MM.1S (cell line): ENCODE results near the gene FAM81A.
"Not testable (repeated sequence)": the region's sequence is repeated elsewhere in the genome, so short reads cannot be mapped to it uniquely, and the experiment has no call there.

Experiments
- DNase-seq: peaks from one replicate; pipeline ENCODE4 v3.0.0-alpha.2; 2015
- H2AFZ ChIP-seq: fragments of 300-600 bp; sonication (generic); 2 replicates; pipeline ENCODE4 v1.6.0; 2016; ENCODE audit warnings: antibody characterized with exemption, low read length
- H3F3A ChIP-seq: fragments of 300-600 bp; sonication (generic); 2 replicates; pipeline ENCODE4 v1.6.1; 2016; ENCODE audit warnings: mild to moderate bottlenecking, antibody characterized with exemption, low read length, moderate library complexity, mixed read lengths; ENCODE audit not compliant: insufficient read depth
- H3K27ac ChIP-seq: fragments of 300-600 bp; sonication (generic); 2 replicates; pipeline ENCODE4 v1.5.1; 2016; ENCODE audit warnings: mild to moderate bottlenecking, low read length
- H3K27me3 ChIP-seq: fragments of 300-600 bp; sonication (generic); replicated peaks from 2 replicates; pipeline ENCODE4 v1.6.0; 2016; ENCODE audit warnings: low read length; ENCODE audit not compliant: insufficient read depth
- H3K36me3 ChIP-seq: fragments of 300-600 bp; sonication (generic); replicated peaks from 2 replicates; pipeline ENCODE4 v1.6.1; 2016; ENCODE audit warnings: mild to moderate bottlenecking, low read length, mixed read lengths; ENCODE audit not compliant: insufficient read depth
- H3K4me1 ChIP-seq: fragments of 300-600 bp; sonication (generic); 2 replicates; pipeline ENCODE4 v1.6.1; 2016; ENCODE audit warnings: low read length, mixed read lengths
- H3K4me2 ChIP-seq: fragments of 300-600 bp; sonication (generic); 2 replicates; pipeline ENCODE4 v1.6.0; 2016; ENCODE audit warnings: low read depth, low read length
- H3K4me3 ChIP-seq: fragments of 300-600 bp; sonication (generic); 2 replicates; pipeline ENCODE4 v1.5.1; 2016; ENCODE audit warnings: low read length, mixed read lengths
- H3K79me2 ChIP-seq: fragments of 300-600 bp; sonication (generic); 2 replicates; pipeline ENCODE4 v1.6.1; 2016; ENCODE audit warnings: mixed run types, low read length, mixed read lengths
- H3K9ac ChIP-seq: fragments of 300-600 bp; sonication (generic); 2 replicates; pipeline ENCODE4 v1.6.1; 2016; ENCODE audit warnings: low read length, mixed read lengths
- H3K9me2 ChIP-seq: fragments of 300-600 bp; sonication (generic); replicated peaks from 2 replicates; pipeline ENCODE4 v1.6.1; 2016; ENCODE audit warnings: mild to moderate bottlenecking, low read length, mixed read lengths; ENCODE audit not compliant: insufficient read depth
- H3K9me3 ChIP-seq: fragments of 300-600 bp; sonication (generic); replicated peaks from 2 replicates; pipeline ENCODE4 v1.6.1; 2016; ENCODE audit warnings: mild to moderate bottlenecking, low read length, mixed read lengths; ENCODE audit not compliant: insufficient read depth
- H4K20me1 ChIP-seq: fragments of 300-600 bp; sonication (generic); 2 replicates; pipeline ENCODE4 v1.6.1; 2016; ENCODE audit warnings: mild to moderate bottlenecking, low read length, moderate library complexity, mixed read lengths; ENCODE audit not compliant: insufficient read depth
- EZH2 ChIP-seq: fragments of 300-600 bp; sonication (generic); optimal IDR thresholded peaks from 2 replicates; pipeline ENCODE3; 2017; ENCODE audit warnings: low read depth, mild to moderate bottlenecking, antibody characterized with exemption, low read length, mixed read lengths
- EZH2phosphoT487 ChIP-seq: fragments of 300-600 bp; sonication (generic); IDR thresholded peaks from 2 replicates; pipeline ENCODE4 v1.6.1; 2018; ENCODE audit warnings: antibody characterized with exemption, low read length
- TF ChIP-seq, protein P1 (sequence below): fragments of 300-600 bp; sonication (generic); IDR thresholded peaks from 2 replicates; pipeline ENCODE4 v1.5.1; 2016; ENCODE audit warnings: antibody characterized with exemption, low read length, mixed read lengths

Gene FAM81A

DNA sequence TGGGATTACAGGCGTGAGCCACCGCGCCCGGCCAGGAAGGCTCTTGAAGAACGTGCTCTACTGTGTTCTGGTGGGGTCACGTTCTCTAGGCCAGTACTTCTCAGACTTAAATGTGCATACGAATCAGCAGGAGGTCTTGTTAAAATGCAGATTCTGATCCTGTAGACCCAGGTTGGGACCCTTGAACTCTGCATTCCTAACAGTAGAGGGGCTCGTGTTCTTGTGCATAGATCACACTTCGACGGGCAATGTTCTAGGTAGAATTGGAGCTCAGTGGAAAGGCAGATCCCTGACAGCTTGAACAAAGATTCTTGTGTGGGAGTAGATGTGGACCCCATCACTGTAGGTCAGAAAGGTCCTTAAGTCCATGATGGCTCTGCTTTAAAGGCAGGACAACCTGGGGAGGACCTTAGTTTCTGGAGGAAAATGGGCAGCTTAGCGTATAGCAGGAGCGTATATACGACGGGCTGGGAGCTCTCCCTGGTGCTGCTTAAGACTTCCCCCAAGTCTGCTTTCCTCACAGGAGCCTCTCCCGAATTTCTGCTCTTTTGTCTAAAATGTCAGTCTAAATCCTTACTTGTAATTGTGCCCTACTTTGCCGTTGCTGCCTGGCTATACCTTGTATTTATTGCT, 16.9 kb upstream of the FAM81A start:
- Histone ChIP-seq H3K9me2 (no peaks in the 10 kb centered on the region), H3K9me3 (no peaks in the 10 kb centered on the region), H2AFZ (no peak overlapping the region), H3K79me2 (no peaks in the 10 kb centered on the region), H3K27ac (no peak overlapping the region), H3K4me2 (no peak overlapping the region), H3K9ac (no peak overlapping the region), H4K20me1 (no peaks in the 10 kb centered on the region), H3K36me3 (no peaks in the 10 kb centered on the region), H3K4me3 (no peak overlapping the region), H3K4me1 (no peaks in the 10 kb centered on the region), H3F3A (no peaks in the 10 kb centered on the region), H3K27me3 (no peaks in the 10 kb centered on the region)
- no peak for DNase-seq
- TF ChIP-seq, protein P1, sequence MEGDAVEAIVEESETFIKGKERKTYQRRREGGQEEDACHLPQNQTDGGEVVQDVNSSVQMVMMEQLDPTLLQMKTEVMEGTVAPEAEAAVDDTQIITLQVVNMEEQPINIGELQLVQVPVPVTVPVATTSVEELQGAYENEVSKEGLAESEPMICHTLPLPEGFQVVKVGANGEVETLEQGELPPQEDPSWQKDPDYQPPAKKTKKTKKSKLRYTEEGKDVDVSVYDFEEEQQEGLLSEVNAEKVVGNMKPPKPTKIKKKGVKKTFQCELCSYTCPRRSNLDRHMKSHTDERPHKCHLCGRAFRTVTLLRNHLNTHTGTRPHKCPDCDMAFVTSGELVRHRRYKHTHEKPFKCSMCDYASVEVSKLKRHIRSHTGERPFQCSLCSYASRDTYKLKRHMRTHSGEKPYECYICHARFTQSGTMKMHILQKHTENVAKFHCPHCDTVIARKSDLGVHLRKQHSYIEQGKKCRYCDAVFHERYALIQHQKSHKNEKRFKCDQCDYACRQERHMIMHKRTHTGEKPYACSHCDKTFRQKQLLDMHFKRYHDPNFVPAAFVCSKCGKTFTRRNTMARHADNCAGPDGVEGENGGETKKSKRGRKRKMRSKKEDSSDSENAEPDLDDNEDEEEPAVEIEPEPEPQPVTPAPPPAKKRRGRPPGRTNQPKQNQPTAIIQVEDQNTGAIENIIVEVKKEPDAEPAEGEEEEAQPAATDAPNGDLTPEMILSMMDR = no peak
- no peak for TF ChIP-seq EZH2phosphoT487

DNA sequence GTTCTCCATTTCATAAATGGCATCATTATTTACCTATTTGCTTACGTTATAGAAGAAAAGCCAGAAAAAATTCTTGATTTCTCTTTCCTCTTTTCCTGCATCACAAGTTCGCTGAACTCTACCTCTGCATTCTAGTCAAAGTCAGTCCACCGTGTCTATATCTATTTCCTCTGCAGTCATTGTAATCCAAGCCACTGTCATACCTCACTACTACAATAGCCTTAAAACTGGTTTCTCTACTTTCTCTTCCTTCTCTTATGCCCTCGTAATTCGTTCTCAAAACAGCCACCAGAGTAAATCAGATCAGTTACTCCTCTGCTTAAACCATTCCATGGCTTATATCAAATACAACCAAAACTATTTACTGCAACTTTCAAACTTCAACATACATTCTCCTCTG, 13.4 kb upstream of the FAM81A start:
- Histone ChIP-seq H3K79me2 (no peaks in the 10 kb centered on the region), H3F3A (no peaks in the 10 kb centered on the region), H3K36me3 (no peaks in the 10 kb centered on the region), H3K4me2 (no peak overlapping the region), H3K4me3 (no peak overlapping the region), H2AFZ (no peak overlapping the region), H3K9me2 (no peaks in the 10 kb centered on the region), H3K27ac (no peak overlapping the region), H3K9me3 (no peaks in the 10 kb centered on the region), H3K4me1 (no peaks in the 10 kb centered on the region), H3K9ac (no peak overlapping the region), H3K27me3 (no peaks in the 10 kb centered on the region), H4K20me1 (no peaks in the 10 kb centered on the region)
- DNase-seq = no peak
- TF ChIP-seq EZH2 (no peak), EZH2phosphoT487 (no peak)
- TF ChIP-seq, protein P1 = no peak

DNA sequence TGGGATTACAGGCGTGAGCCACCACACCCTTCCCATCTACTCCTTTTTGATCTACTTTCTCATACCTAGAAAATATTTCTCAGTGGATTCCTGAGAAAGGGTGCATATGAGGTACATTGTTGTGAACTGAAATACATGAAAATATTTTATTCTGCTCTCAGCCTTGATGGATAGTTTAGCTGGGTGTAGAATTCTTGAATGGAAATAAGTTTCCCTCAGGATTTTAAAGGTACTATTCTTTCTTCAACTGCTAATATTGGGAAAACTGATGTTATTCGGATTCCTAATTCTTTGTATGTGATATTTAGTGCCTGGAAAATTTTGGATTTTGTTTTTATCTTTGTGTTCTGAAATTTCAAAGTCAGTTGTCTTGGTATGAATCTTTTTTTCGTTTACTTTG, 9.1 kb upstream of the FAM81A start:
- not testable (repeated sequence) for H3K36me3 ChIP-seq

DNA sequence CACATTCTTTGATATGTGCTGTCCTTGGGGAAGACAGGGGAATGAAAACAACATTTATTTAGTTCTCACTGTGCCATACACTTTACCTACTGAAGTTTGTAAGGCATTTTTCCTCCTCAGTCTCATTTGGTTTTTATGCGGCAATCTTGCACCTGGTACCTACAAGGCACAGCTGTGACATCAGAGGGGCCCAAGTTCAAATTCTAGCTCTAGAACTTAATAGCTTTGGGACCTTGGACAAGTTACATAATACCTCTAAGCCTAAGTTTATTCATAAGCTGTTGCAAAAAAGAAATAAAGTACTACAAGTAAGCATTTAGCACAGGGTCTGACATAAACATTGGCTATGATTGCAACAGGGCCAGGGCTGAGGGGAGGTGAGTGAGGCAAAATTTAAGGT, 5.6 kb upstream of the FAM81A start:
- H3K9me3 ChIP-seq = no peaks in the 10 kb centered on the region
- TF ChIP-seq, protein P1 = no peak
- TF ChIP-seq EZH2phosphoT487 = no peak
- TF ChIP-seq EZH2 = no peak

More for the DNA sequence above, 9.1 kb upstream of the FAM81A start:
- H3K4me1 ChIP-seq, H3F3A ChIP-seq, DNase-seq, H3K27me3 ChIP-seq, H2AFZ ChIP-seq, H3K79me2 ChIP-seq, H3K9me3 ChIP-seq, H3K9ac ChIP-seq, H3K4me2 ChIP-seq, H3K27ac ChIP-seq, H3K9me2 ChIP-seq, H4K20me1 ChIP-seq, H3K4me3 ChIP-seq: not testable (repeated sequence)

More for the DNA sequence above, 5.6 kb upstream of the FAM81A start:
- H4K20me1 ChIP-seq = no peaks in the 10 kb centered on the region
- H3F3A ChIP-seq = no peaks in the 10 kb centered on the region
- no peak for DNase-seq
- H3K4me3 ChIP-seq = no peak overlapping the region
- 0 out of 2 replicates have a peak, but pooled peaks cover 4% of the 10 kb centered on the region for H3K27me3 ChIP-seq
- no peaks in the 10 kb centered on the region for H3K9me2 ChIP-seq
- no peak overlapping the region for H3K27ac ChIP-seq
- H3K4me1 ChIP-seq = no peaks in the 10 kb centered on the region
- no peak overlapping the region for H3K4me2 ChIP-seq
- no peak overlapping the region for H2AFZ ChIP-seq
- no peaks in the 10 kb centered on the region for H3K36me3 ChIP-seq
- H3K79me2 ChIP-seq = no peaks in the 10 kb centered on the region
- no peak overlapping the region for H3K9ac ChIP-seq
